Rectal smooth muscle tissue (tissue), 1 donor: ENCODE results near the gene TLCD1.
A peak's percentile ranks its signal among the peaks of the same experiment; 100 is the strongest.
"Not testable (repeated sequence)": the region's sequence is repeated elsewhere in the genome, so short reads cannot be mapped to it uniquely, and the experiment has no call there.

ENCODE experiments used
- H3K27ac ChIP-seq: one replicate; pipeline ENCODE4 v1.7.0; 2013; ENCODE audit warnings: low read depth, low read length, inconsistent platforms
- H3K27me3 ChIP-seq: one replicate; pipeline ENCODE4 v1.7.0; 2013; ENCODE audit warnings: low read length; ENCODE audit not compliant: control insufficient read depth, insufficient read depth
- H3K36me3 ChIP-seq: one replicate; pipeline ENCODE4 v1.7.0; 2013; ENCODE audit warnings: low read length; ENCODE audit not compliant: control insufficient read depth, insufficient read depth
- H3K4me1 ChIP-seq: one replicate; pipeline ENCODE4 v1.7.0; 2013; ENCODE audit warnings: low read length; ENCODE audit not compliant: control insufficient read depth, insufficient read depth
- H3K4me3 ChIP-seq: one replicate; pipeline ENCODE4 v1.7.0; 2013; ENCODE audit warnings: low read length
- H3K9ac ChIP-seq: one replicate; pipeline ENCODE4 v1.7.0; 2013; ENCODE audit warnings: low read length

Gene TLCD1

DNA sequence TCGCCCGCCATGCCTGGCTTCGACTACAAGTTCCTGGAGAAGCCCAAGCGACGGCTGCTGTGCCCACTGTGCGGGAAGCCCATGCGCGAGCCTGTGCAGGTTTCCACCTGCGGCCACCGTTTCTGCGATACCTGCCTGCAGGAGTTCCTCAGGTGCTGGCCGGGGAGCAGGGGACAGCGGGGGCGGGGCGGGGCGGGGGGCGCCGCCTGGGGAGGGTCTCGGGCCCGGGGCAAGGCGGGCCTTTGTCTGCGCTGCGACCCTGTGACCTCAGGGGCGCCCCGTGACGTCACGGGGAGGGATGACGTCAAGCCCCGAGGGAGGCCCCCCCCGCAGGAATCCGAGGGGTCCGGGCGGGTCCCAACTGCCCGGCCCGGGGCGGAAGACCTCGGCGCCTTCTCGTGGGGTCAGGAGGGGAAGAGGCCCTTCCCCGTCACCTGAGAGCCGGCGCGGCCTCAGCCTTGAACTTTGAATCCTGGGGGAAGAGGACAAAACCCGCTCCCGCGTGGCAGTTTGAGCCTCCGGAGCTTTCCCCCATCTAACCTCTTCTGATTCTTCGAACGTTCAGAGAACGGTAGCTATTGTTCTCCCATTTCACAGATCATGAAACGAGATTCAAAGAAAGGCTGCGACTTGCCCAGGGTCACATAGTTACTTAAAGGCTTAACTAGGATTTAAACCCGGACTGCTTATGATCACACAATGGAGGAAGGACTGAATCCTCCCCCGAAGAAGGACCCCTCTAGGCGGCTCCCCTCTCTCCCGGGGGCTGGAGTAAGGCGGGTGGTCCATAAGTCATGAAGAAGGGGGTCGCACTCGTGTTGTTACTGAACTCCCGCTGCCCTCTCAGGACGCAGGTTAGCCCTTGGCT is 18.3 kb upstream of the TLCD1 start:
- peaks cover 19% of the 10 kb centered on the region for H3K36me3 ChIP-seq
- no peaks in the 10 kb centered on the region for H3K27me3 ChIP-seq
- peak overlapping the region; percentile 54 for H3K9ac ChIP-seq
- H3K4me1 ChIP-seq = peaks cover 13% of the 10 kb centered on the region
- peak overlapping the region; percentile 84 for H3K4me3 ChIP-seq
- peak overlapping the region; percentile 16 for H3K27ac ChIP-seq

GRCh38 chr17:28743243-28744103 is 17.4 kb upstream of the TLCD1 start, which contains the start of gene TRAF4:
Gene TRAF4 (plus strand): TSS chr17:28744011. CDS start chr17:28744113, 102 bp downstream.
- Histone ChIP-seq H3K9ac (peak within 1 kb of the TSS; percentile 54), H3K36me3 (peaks cover 12% of the 10 kb centered on the region), H3K27ac (peak within 1 kb of the TSS; percentile 69), H3K4me1 (peaks cover 13% of the 10 kb centered on the region), H3K27me3 (no peaks in the 10 kb centered on the region), H3K4me3 (peak within 1 kb of the TSS; percentile 84)

GRCh38 chr17:28741358-28742349 is 15.6 kb upstream of the TLCD1 start:
- no peak overlapping the region for H3K9ac ChIP-seq
- H3K27ac ChIP-seq = no peak overlapping the region
- no peaks in the 10 kb centered on the region for H3K27me3 ChIP-seq
- peaks cover 13% of the 10 kb centered on the region for H3K4me1 ChIP-seq
- H3K36me3 ChIP-seq = no peaks in the 10 kb centered on the region
- no peak overlapping the region for H3K4me3 ChIP-seq

DNA sequence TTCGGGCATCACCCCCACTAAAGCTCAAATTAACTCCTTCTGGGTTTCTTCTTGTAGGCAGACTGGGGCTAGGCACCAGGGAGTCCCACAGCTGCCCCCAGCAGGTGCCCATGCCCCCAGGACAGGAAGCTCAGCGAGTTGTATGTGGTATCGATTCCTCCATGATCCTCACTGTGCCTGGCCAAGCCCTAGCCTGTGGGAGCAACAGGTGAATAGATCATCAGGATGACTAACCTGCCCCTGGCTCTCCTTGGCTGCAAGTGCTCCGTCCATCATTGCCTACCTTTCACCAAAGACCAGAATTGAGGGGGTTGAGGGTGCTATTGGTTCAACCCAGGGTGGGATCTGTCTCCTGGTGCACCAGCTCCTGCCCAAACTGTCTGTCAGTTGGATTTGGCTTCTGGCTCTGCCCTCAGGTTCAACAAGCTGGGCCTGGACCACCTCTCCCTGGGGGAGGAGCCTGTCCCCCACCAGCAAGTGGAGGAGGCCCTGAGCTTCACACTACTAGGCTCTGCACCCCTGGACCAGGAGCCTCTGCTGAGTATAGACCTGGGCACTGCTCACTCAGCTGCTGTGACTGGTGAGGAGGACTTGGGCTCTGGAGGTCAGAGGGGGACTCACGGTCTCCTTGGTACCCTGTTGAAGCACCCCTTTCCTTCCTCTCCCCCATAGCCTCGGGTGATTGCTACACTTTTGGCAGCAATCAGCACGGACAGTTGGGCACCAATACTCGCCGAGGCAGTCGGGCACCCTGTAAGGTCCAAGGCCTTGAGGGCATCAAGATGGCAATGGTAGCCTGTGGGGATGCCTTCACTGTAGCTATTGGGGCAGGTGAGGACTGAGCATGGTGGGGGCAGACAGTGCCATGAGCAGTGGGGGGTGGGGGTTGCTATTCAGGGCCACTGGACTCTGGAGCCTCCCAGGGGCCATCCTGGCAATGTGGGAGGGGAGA is 14.6 kb upstream of the TLCD1 start:
- H3K27me3 ChIP-seq = no peaks in the 10 kb centered on the region
- H3K4me1 ChIP-seq = peaks cover 13% of the 10 kb centered on the region
- no peak overlapping the region for H3K9ac ChIP-seq
- H3K4me3 ChIP-seq = no peak overlapping the region
- no peaks in the 10 kb centered on the region for H3K36me3 ChIP-seq
- no peak overlapping the region for H3K27ac ChIP-seq

- H3K4me1 ChIP-seq = peaks cover 6% of the 10 kb centered on the region
- H3K9ac ChIP-seq = no peak overlapping the region
- no peak overlapping the region for H3K27ac ChIP-seq
- H3K36me3 ChIP-seq = no peaks in the 10 kb centered on the region
- H3K4me3 ChIP-seq = no peak overlapping the region
- H3K27me3 ChIP-seq = no peaks in the 10 kb centered on the region
Observed at GRCh38 chr17:28738680-28739384, 12.8 kb upstream of the TLCD1 start.

GRCh38 chr17:28737770-28738679 is 12.0 kb upstream of the TLCD1 start:
- H3K9ac ChIP-seq = no peak overlapping the region
- H3K4me3 ChIP-seq = no peak overlapping the region
- H3K36me3 ChIP-seq = no peaks in the 10 kb centered on the region
- no peak overlapping the region for H3K27ac ChIP-seq
- peaks cover under 1% of the 10 kb centered on the region for H3K4me1 ChIP-seq
- H3K27me3 ChIP-seq = no peaks in the 10 kb centered on the region

DNA sequence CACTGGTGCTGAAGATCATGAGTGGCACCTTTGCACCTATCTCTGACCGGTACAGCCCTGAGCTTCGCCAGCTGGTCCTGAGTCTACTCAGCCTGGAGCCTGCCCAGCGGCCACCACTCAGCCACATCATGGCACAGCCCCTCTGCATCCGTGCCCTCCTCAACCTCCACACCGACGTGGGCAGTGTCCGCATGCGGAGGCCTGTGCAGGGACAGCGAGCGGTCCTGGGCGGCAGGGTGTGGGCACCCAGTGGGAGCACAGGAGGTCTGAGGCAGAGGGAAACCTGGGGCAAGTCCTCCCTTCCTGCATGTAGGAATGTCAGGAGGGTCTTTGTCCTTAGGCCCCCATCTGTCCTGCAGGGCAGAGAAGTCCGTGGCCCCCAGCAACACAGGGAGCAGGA is 11.3 kb upstream of the TLCD1 start:
- Histone ChIP-seq H3K27ac (no peak overlapping the region), H3K4me1 (no peaks in the 10 kb centered on the region), H3K4me3 (no peak overlapping the region), H3K36me3 (no peaks in the 10 kb centered on the region), H3K27me3 (no peaks in the 10 kb centered on the region), H3K9ac (no peak overlapping the region)

GRCh38 chr17:28735913-28736769 is 10.1 kb upstream of the TLCD1 start:
- H3K4me1 ChIP-seq, H3K9ac ChIP-seq, H3K36me3 ChIP-seq, H3K4me3 ChIP-seq, H3K27ac ChIP-seq, H3K27me3 ChIP-seq: not testable (repeated sequence)

- Histone ChIP-seq H3K36me3 (no peaks in the 10 kb centered on the region), H3K9ac (no peak overlapping the region), H3K27ac (no peak overlapping the region), H3K27me3 (no peaks in the 10 kb centered on the region), H3K4me3 (no peak overlapping the region), H3K4me1 (no peaks in the 10 kb centered on the region)
Observed at GRCh38 chr17:28735242-28735722, 9.2 kb upstream of the TLCD1 start.
